Fibroblast of lung (primary cell): ENCODE results near the gene MIGA2.

Experiments
- EZH2 ChIP-seq: IDR thresholded peaks from 2 replicates; pipeline ENCODE4 v1.5.1; 2012; ENCODE audit warnings: low read length, control low read depth, mild to moderate bottlenecking; ENCODE audit errors: missing control alignments
- TF ChIP-seq, protein P1 (sequence below), 2 donors: IDR thresholded peaks in 1 of 2; conservative IDR thresholded peaks in 1 of 2; 1 replicate in 1 of 2; 2 replicates in 1 of 2; pipeline ENCODE4 v1.5.1; 2011 to 2012; ENCODE audit warnings: low read length in 2 of 2, control low read depth in 1 of 2, inconsistent platforms in 1 of 2, low read depth in 1 of 2, mild to moderate bottlenecking in 1 of 2

DNA sequence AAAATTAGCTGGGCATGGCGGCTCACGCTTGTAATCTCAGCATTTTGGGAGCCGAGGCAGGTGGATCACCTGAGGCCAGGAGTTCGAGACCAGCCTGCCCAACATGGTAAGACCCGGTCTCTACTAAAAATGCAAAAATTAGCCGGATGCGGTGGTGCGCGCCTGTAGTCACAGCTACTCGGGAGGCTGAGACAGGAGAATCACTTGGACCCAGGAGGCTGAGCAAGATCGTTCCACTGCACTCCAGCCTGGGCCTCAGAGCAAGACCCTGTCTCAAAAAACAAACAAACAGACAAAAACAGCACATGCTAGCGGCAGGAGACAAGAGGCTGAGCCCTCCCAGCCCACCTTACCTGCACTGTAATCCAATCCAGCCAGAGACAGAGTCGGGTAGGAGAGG lies 43.4 kb downstream of the MIGA2 start:
- TF ChIP-seq, protein P1, sequence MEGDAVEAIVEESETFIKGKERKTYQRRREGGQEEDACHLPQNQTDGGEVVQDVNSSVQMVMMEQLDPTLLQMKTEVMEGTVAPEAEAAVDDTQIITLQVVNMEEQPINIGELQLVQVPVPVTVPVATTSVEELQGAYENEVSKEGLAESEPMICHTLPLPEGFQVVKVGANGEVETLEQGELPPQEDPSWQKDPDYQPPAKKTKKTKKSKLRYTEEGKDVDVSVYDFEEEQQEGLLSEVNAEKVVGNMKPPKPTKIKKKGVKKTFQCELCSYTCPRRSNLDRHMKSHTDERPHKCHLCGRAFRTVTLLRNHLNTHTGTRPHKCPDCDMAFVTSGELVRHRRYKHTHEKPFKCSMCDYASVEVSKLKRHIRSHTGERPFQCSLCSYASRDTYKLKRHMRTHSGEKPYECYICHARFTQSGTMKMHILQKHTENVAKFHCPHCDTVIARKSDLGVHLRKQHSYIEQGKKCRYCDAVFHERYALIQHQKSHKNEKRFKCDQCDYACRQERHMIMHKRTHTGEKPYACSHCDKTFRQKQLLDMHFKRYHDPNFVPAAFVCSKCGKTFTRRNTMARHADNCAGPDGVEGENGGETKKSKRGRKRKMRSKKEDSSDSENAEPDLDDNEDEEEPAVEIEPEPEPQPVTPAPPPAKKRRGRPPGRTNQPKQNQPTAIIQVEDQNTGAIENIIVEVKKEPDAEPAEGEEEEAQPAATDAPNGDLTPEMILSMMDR (conservative IDR thresholded peaks at IDR 0.05 in 1 of 2, IDR thresholded peaks at IDR 0.05 in 1 of 2; ENCODE audit: low read depth in 1 of 2, low read length in 2 of 2), result no peak
- TF ChIP-seq EZH2, result no peak
